ELF-1 (cell line): ENCODE data around the gene SLC7A5.
"Not testable (repeated sequence)": the region's sequence is repeated elsewhere in the genome, so short reads cannot be mapped to it uniquely, and the experiment has no call there.

ENCODE experiments used
- DNase-seq: peaks from one replicate; pipeline ENCODE4 v3.0.0-alpha.2; 2016; ENCODE audit warnings: low read depth, low spot score

SLC7A5 gene

GRCh38 chr16:87800497-87800896 lies 68.8 kb downstream of the SLC7A5 start:
- no peak for DNase-seq

DNA sequence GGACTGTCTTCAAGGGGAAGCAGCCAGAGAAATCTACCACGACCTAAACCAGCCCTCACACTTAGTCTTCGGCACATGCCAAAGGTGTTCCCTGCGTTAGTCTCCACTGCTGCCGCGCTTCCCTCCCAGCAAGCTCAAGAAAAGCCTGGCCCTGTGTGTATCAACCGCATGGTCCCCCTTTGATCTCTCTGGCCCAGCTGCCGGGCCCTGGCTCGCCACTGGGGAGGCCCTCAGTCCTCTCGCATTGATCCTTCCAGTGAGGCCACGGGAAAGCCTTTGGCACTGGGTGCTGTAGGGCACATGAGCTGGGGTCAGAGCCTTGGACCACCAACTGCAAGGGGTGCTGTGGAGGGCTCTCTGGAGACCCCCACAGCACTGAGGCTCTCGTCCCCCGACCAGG lies 74.0 kb downstream of the SLC7A5 start:
- DNase-seq = no peak

- no peak for DNase-seq
These were observed 74.7 kb downstream of the SLC7A5 start for GRCh38 chr16:87794485-87795078.

- DNase-seq = no peak
These were observed 77.1 kb downstream of the SLC7A5 start for GRCh38 chr16:87792205-87792565.

- no peak for DNase-seq
These were observed 77.8 kb downstream of the SLC7A5 start for GRCh38 chr16:87791295-87792204.

DNA sequence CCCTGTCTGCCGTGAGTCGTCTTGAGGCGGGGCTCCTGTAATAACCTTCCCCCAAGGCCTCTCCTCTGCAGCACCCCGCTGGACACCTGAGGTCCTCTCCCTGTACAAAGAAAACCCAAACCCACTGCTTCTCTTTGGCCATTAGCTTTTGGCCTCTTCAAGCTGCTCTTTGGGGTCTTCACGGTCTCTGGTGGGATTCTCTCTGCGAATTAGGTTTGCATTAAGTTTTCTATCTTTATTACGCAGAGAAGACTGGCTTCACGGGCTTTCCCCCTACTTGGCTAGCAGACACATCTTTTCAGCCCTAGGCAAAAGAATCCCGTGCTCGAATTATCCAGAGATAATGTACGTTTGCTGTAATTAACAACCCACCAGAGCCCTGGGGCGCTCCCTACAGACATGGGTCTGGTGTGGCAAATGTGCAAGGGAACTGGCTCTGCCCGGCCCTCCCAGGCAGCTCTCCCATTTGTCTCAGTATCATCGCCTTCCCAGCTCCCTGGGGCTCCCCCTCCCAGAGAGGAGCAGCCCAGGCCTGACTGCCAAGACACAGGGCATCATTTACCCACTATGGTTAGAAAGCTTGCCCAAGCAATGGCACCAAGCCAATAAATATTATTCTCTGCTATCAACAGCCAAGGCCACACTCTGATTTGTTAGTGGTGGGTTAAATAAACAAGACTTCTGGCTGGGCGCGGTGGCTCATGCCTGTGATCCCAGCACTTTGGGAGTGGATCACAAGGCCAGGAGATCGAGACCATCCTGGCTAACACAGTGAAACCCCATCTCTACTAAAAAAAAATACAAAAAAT lies 78.8 kb downstream of the SLC7A5 start:
- DNase-seq = peak; percentile 74

DNA sequence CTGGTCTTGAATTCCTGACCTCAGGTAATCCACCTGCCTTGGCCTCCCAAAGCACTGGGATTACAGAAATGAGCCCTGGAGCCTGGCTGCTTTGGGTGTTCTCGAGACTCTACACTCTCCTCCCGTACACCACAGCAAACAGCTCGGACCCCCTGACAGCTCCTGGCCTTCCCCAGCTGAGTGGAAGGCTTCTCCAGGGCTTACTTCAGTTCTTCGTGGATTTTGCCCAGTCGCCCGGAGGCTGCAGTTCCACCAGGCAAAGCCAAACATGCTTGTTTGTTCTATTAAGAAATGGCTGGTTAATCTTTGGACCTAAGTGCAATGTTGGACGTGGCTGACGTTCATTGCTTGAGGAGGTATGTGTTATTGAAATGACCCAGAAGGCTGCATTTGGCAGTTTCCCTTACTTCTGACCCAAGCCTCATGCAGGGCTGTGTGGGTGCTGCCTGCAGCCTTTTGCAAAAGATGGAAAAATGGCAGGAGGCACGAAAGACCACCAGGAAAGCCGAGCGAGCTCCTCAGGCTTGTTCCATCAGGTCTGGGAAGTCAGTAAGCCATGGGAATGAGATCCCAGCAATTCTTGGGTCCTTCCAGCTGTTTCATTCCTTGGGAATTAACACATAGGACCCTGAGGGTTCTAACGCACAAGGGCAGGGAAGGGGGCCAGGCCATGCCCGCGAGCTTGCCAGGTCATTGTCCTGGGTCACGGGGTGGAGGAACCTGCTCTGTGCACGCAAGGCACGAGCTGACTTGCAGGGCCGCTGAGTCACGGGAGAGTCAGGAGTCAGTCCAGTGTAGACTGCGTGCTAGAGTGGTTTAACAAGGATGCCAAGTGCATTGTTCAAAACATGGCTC lies 79.6 kb downstream of the SLC7A5 start:
- peak; percentile 66 for DNase-seq

- DNase-seq = not testable (repeated sequence)
These were observed 80.4 kb downstream of the SLC7A5 start for GRCh38 chr16:87788730-87789436.

DNA sequence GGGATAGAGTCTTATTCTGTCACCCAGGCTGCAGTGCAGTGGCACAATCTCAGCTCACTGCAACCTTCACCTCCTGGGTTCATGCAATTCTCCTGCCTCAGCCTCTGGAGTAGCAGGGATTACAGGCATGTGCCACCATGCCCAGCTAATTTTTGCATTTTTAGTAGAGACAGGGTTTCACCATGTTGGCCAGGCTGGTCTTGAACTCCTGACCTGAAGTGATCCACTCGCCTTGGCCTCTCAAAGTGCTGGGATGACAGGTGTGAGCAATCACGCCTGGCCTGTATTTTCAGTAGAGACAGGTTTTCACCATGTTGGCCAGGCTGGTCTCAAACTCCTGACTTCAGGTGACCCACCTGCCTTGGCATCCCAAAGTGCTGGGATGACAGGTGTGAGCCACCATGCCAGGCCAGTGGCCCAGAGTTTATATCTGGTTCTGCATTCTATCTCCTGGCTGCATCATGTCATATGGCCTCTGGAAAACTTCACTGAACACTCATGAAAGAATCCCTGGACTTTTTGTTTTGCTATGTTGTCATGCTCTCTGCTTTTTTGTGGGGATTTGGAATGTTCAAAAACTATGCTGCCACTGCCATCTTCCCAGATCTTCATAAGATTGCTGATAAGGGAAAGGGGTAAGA lies 81.7 kb downstream of the SLC7A5 start:
- not testable (repeated sequence) for DNase-seq

DNA sequence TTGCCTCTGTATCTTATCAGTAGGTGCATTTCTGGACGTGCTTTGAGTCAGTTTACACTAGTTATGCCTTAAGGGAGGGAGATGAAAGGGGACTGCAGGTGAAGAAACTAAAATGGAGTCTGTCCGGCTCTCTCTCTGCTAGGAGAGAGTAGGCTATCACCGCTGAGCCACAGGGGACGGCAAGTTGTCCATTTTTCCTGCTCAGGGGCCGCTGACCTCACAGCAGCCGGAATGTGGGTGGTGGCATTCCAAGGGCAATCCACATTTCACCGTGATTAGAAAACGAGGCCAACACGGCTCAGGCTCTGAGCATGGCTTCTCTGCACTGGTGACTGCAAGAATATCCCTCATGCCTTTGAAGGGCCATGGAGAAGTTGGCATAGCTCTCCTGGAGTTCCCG lies 84.5 kb downstream of the SLC7A5 start:
- peak; percentile 71 for DNase-seq

- DNase-seq = no peak
These were observed 87.3 kb downstream of the SLC7A5 start for GRCh38 chr16:87782033-87782432.

DNA sequence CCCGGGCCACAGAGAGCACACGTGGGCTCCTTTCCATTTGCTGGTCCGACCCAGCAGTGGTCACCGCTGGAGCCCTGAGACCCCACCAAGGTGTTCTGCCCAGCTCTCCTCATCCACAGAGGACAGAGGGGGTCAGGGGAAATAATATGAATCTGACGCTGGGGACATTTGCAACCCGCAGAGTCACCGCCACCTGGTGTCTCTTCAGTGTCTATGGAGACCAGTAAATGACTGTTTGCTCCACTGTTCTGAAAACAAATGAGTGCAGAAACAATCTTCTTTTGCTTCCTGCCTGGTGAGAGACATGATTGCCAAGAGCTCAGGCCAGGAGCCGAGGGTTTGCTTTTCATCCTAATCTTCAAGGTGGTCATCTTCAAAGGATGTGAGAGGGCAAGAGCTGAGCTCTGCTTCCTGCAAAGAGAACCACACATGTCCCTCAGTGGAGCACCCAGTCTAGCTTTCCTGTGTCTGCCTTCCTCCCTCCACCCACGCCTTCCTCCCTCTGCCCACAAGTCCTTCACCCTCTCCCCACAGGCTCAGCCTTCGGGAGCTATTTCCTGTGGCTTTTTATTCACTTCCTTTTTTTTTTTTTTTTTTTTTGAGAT lies 88.8 kb downstream of the SLC7A5 start:
- no peak for DNase-seq
